IPS DF 19.7 (cell line): Measurements from ENCODE around the gene TAF3.
A peak's percentile ranks its signal among the peaks of the same experiment; 100 is the strongest.
"Not testable (repeated sequence)": the region's sequence is repeated elsewhere in the genome, so short reads cannot be mapped to it uniquely, and the experiment has no call there.

Experiments
- DNase-seq: peaks from one replicate; pipeline ENCODE4 v3.0.0-alpha.2; 2013; ENCODE audit warnings: low read depth, low spot score

The TAF3 gene

DNA sequence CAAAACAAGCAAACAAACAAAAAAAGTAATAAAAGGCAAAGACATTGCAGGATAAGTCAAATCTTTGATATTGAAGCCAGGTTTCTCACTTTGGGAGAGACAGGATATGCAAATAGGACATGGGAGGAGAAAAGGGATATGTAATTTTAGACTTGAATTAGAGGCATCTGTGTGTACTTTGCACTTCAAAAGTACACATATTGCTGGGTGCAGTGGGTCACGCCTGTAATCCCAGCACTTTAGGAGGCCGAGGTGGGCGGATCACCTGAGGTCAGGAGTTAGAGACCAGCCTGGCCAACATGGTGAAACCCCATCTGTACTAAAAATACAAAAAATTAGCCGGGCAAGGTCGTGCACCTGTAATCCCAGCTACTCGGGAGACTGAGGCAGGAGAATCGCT lies 6.6 kb upstream of the TAF3 start:
- DNase-seq = not testable (repeated sequence)

DNA sequence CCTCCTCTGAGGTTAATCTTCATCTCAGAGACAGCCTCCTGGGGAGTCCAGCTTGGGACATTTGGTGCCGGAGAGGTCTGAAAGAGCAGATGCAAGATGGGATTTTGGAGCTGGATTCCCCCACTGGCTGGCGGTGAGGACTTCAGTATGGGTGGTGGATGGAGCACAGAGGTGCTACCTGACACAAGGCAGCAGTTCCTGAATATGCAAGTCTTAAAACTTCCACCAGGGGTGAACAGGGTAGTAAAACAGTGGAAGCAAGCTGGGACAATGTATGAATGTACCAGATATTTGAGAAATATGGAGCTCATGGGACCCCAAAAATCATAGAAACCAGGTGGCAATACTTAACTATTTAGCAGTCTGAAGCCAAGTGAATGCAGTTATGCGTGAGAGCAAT lies 4.8 kb upstream of the TAF3 start:
- no peak for DNase-seq

DNA sequence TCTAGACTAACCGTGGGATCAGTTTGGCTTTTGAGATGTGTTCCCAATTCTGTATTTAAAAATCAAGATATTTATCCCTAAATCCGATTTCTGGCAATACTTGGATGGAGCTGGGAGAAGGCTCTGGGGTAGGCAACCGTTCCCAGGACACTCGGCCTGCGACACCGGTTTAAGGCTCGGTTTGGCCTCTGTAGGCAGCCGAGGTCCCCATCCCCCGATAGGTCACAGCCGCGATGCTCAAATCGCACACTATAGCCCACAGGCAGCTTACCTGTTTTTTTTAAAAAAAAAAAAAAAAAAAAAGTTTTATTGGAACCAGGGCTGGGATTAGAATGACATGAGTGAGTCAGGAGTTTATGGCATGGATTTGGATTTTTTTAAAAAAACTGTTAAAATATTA lies 729 bp upstream of the TAF3 start:
- no peak for DNase-seq

DNA sequence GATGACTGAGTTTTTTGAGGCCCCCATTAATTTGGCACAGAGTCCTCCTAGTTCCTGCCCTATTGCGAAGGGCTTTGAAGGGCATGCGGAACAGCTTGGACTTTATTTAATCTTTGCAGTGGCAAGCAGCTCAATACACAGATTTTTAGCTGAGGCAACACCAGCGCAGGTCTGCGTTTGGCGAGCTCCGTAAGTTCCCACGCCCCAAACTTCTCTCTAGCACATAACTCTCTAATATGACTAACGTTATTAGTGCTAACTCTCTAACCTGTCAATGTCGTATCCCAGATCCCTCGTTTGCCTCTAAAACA lies 366 bp upstream of the TAF3 start:
- DNase-seq = no peak

DNA sequence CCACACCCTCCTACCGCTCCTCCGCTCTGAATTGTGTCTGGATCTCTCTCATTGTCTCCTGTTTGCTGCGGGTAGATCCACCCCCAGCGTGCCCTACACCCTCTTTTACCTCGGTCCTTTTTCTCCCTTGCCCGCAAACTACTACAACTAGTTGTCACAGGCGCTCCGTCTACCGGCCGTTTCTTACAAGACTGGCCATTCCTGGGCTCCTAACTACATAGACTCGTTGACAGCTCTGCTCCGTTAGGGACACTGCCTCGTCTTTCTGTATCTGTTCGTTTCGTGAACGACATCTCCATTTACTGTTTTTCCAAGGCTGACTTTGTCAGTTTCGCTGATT lies 786 bp downstream of the TAF3 start:
- no peak for DNase-seq

DNA sequence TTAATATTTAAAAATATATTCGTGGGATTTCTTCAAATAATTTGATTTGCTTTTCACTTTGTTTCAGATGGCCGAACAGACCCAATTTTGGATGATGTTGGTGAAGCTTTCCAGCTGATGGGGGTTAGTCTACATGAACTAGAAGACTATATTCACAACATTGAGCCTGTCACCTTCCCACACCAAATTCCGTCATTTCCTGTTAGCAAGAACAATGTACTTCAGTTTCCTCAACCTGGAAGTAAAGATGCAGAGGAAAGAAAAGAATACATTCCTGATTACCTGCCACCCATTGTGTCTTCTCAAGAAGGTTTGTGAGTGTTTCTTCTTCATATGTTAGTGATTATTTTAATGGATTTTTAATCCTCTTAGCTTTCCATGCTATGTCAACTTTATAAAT lies 5.9 kb downstream of the TAF3 start:
- DNase-seq = no peak

DNA sequence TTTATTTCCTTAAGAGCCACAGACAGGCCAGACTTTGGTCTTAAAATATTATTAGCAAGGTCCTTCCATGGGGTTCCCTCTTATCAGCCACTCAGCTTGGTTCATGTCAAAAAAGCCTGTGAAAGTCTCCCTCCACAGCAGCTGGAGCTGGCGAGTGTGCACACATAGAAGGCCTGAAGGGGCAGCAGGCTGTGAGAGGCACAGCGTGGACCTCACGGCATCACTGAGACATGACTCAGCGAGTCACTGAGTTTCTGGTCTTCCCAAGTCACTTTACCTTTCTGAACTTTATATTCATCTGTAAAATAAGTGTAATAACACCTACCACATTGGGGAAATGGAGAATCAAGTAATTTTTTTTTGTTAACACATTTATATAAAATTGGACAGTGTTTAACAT lies 8.7 kb downstream of the TAF3 start:
- DNase-seq = no peak

DNA sequence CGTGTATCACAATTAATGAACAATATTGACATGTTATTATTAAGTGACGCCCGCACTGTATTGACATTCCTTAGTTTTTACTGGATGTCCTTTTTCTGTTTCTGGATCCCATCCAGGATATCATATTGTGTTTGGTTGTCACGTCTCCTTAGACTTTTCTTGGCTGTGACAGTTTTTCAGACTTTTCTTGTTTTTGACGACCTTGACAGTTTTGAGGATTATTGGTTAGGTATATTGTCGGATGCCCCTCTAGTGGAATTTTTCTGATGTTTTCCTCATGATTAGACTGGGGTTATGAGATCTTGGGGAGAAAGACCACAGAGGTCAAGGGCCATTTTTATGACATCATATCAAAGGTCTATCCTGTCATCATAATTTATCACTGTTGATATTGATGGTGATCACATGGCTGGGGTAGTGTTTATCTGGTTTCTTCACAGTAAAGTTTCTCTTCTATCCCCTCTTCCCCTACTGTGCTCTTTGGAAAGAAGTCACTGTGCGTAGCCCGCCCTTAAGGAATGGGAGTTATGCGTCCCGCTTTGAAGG lies 11.1 kb downstream of the TAF3 start:
- no peak for DNase-seq

DNA sequence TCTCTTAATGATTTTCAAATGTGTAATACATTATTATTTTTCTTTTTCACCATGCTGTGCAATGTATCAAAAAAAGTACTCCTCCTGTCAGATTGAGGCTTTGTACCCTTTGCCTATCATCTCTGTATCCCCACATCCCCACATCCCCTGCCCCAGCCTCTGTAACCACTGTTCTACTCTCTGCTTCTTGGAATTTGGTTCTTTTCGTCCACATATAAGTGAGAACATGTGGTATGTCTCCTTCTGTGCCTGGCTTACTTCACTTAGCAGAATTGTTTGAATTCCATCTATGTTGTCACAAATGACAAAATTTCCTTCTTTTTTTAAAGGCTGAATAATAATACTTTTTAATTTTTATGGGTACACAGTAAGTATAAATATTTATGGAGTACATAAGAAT lies 13.8 kb downstream of the TAF3 start:
- DNase-seq = no peak

DNA sequence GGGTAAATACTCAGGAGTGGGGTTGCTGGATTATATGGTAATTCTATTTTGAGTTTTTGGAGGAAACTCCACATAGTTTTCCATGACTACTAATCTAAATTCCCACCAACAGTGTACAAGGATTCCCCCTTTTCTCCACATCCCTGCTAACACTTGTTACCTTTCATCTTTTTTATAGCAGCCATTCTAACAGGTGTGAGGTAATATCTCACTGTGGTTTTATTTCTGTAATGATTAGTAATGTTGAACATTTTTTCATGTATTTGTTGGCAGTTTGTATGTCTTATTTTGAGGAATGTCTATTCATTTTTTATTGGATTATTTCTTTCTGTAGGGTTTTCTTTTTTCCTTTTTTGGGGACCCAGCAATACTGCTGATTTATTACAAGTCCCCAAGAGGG lies 14.9 kb downstream of the TAF3 start:
- no peak for DNase-seq

DNA sequence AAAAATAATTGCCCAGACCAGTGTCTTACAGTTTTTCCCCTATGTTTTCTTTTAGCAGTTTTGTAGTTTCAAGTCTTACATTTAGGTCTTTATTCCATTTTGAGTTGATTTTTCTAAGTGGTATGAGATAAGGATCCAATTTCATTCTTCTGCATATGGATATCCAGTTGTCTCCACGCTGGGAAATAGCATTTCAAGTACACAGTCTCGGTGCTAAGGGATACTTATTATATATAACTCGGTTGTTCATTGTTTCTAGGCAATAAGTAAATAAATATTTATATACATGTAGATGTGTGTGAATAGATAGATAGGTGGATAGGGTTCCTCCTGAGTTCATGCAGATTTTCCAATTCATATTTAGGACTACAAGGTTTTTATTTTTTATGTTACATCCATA lies 16.0 kb downstream of the TAF3 start:
- no peak for DNase-seq

DNA sequence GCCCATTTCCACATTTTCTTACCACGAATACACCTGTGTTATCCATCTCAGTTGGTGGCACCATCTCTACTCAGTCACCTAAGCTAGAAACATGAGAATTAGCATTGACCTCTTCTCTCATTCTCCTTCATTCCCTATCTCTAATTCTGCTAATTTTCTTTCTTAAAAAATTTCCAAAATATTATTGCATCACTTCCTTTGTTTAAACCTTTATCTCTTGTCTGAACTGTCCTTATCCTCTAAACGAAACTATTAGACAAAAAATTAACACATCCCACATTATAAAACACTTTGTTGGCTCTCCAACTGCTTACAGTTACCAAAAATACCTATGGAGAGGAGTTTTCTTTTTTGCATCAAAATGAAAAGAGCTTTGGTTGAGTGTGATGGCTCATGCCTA lies 18.3 kb downstream of the TAF3 start:
- no peak for DNase-seq

DNA sequence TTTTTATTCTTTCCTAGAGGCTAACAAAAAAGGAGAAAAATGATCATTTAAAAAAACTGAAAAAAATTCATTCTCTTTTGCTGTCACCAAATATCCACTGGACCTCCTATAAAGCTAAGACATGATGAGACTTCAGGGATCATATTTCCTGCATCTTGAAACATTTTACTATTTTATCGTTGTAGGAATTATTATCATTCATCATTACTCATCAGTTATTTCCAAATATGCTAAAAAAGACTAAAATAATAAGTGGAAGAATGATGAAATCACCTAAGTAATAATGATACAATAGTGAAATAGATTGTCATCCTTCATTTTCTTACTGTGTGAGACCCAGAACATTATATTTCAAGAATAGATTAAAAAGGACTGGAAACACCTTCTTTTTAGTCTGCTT lies 28.3 kb downstream of the TAF3 start:
- no peak for DNase-seq

DNA sequence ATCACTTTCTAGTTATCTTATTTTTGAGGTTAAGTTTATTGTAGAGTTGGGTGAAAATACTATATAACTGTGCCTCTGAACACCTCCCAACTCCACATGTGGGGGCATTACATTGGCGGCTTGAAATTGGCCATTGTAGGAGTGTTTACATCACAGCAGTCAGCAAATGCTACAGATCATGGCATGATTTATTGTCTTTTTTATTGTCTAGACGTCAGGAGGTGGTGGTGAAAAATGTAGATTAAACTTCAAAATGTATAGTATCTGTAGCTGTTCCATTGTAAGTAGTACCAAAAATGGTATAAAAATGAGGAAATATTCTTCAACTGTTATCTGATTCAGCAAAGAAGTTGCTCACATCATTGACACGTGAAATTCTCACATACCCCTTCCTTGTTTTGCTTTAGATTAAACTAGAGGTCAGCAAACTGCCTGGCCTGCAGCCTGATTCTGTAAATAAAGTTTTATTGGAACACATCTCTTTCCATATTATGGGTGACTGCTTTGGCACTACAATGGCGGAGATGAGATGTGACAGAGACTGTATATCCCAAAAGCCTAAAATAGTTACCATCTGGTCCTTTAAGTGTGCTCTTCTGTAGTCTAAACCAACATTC lies 35.0 kb downstream of the TAF3 start:
- no peak for DNase-seq

DNA sequence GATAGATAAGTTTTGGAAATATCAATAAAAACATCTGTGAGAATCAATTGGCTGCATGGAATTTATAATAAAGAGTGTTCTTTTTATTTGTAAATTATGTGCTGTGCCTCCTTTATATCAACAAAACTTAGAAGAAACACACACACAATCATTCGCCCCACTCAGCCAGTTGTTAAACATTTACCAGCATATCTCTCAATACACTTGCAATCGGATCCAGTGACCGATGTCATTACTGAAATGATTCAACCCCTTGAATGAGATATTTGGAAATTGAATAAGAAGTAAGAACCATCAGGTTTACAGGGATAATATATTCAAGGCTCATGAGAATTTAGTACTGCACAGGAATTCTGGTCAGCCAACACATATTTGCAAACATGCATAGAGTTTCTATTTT lies 35.6 kb downstream of the TAF3 start:
- DNase-seq = no peak

DNA sequence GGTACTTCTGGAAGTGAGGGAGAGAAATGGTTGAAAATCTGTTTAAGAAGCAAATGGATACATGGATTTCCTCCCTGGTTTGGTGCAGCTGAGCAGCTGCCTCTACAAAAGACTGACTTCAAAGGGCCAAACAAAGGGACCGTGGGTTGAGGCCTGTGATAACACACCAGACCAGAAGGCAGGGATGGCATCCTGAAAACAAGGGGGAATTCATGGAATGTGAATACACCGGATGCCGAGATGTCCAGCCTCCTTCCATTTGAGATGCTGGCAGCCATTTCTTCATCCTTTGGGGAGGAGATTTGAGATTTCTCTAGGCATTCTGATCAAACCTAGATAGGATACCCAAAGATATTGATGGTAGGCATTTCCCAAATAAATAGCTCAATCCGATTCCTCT lies 36.9 kb downstream of the TAF3 start:
- DNase-seq = peak; percentile 48

DNA sequence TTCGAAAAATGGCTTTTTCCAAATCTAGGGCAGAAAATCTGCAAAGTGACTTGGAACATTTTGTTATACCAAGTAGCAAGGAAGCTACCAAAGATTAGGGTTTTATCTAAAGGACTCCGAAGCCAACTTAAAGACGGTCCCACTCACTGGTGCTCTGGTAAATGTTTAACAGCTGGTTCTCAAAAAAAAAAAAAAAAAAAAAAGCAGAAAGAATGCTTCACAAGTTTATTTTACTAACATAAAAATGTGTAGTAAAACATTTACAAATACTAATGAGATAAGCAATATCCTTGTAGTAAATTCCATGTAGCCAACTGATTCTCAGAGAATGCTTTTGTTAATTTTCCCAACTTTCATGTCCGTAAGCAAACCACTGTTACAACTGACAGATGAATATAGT lies 38.4 kb downstream of the TAF3 start:
- no peak for DNase-seq

DNA sequence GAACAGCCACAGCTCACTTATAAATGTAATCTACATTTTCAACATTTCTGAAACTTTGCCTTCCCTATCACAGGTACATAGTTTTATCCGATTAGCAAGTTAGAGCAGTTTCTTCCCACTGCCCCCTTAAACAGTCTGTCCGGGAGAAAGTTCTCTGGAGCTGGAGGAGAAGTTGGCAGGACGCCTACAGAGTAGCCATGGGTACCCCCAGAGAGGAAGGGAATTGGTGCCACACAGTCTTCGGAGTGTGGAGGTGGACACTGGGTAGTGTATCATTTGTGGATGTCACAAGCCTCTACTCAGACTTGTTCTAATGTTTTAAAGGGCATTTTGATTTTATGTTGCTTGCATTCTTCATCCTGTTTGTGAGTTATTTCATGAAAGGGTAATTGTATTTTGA lies 39.0 kb downstream of the TAF3 start:
- no peak for DNase-seq

DNA sequence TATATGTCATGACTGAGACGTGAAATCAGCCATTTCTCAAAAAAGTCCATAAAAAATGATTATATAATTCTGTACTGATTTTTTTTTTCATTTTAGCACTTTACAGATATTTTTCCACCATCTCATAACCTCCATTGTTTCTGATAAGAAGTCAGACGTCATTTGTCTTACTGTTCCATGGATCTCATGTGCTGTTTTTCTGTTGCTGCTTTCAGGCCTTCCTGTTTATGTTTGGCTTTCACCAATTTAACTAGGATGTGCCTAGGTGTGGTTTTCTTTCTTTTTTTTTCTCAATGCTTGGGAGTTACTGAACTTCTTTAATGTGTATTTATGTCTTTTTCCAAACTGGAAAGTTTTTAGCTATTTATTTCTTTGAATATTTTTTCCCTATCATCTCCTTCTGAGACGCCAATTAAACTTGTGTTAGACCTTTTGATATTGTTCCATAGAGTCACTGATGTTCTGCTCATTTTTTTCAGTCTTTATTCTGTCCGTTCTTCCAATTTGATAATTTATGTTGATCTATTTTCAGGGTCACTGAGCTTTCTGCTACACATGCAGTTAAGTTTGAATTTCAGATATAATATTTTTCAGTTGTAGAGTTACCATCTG lies 43.3 kb downstream of the TAF3 start:
- DNase-seq = no peak

DNA sequence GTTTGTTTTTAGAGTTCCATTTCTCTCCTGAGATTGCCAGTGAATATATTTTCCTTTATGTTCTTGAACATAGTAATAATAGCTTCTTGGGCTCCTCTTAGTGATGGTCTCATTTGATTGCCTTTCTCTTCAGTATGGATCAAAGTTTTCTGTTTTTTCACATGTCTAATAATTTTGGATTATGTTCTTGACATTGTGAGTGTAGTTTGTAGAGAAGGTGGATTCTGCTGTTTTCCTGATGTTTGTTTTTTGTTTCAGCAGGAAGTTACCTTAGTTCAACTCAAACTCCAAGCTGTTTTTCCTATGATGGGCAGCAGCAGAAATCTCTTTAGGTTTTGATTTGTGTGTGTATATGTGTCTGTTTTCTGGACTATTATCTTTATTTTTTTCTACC lies 43.8 kb downstream of the TAF3 start:
- no peak for DNase-seq

DNA sequence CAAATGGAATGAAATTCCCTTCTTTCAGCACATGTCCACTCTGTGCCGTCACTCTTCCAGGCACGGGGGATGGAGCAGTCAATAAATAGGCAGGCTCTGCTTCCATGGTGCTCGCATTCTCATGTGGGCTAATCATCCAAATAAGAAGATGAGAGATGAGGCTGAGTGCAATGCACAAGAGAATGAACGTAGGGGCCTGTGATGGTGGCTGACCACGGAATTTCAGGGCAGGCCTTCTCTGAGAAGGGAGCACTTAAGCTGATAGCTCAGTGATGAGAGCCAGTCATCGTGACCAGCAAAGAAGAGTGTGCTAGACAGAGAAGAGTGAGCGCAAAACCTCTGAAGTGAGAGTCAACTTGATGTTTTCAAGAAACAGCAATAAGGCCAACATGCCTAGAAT lies 47.9 kb downstream of the TAF3 start:
- no peak for DNase-seq

DNA sequence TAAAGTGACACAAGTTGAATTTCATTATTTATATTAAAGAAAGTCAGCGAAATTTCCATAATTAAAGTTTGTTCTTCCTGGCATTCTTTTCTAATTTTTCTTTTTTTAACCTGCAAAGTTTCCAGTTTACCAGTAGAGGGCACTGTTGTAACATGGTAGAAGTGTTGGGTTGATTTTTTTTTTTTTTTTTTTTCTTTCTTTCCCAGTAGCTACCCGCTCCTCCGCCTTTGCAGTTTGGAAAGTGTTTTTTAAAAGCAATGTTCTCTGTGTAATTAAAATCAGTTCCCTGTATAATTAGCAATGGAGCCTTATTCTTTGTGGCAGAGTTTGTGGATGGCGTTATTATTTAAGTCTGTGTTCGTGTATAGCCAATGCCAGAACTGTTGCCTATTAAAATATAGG lies 53.7 kb downstream of the TAF3 start:
- no peak for DNase-seq

DNA sequence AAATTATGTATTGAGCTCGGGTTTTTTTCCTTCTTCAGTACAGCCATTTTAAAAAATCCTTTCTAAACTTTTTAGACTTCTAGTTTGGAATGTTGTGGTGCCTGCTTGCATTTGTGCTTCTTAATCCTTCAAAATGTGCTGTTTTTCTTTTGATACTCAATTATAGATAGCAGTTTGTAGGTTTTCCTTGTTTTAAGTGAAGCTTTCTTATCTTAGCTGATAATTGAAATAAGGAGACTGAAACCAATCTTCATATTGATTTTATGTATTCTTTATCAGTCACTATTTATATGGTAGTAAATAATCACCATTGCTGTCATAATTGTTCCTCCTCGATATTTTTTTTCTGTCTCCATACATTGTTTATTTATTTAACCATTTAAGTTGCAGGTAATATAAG lies 56.6 kb downstream of the TAF3 start:
- no peak for DNase-seq

DNA sequence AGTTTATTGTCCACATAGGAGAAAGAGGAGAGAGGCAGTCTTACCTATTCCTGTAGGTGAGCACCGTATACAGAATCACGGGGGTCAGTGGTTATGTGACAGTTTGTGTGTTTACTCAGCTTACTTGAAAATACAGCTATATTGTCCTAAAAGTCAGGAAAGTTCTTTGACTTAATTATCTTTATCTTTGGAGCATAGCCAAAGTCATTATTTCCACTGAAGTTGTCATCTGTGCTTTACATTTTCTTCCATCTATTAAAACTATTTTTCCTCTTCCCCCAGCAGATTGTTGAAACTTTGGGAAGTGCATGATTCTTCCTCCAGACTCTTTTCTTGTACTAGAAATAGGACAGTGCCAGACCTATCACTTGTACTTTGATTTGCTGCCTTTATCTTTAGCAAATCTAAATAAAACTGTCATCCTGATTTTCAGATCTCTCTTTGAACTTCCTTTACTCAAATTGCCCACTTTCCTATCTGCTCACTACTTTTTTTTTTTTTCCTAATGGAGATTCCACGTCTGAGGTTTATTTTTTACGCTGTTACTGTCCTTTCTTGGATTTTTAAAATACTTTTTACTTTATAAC lies 58.3 kb downstream of the TAF3 start:
- DNase-seq = no peak
